Measurements from ENCODE around the gene BIRC5.
"Not testable (repeated sequence)": the region's sequence is repeated elsewhere in the genome, so short reads cannot be mapped to it uniquely, and the experiment has no call there.

Gene BIRC5

DNA sequence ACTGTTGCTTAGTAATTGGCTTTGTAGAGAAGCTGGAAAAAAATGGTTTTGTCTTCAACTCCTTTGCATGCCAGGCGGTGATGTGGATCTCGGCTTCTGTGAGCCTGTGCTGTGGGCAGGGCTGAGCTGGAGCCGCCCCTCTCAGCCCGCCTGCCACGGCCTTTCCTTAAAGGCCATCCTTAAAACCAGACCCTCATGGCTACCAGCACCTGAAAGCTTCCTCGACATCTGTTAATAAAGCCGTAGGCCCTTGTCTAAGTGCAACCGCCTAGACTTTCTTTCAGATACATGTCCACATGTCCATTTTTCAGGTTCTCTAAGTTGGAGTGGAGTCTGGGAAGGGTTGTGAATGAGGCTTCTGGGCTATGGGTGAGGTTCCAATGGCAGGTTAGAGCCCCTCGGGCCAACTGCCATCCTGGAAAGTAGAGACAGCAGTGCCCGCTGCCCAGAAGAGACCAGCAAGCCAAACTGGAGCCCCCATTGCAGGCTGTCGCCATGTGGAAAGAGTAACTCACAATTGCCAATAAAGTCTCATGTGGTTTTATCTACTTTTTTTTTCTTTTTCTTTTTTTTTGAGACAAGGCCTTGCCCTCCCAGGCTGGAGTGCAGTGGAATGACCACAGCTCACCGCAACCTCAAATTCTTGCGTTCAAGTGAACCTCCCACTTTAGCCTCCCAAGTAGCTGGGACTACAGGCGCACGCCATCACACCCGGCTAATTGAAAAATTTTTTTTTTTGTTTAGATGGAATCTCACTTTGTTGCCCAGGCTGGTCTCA is 11.2 kb downstream of the BIRC5 start:
- DNase-seq = no peak

DNA sequence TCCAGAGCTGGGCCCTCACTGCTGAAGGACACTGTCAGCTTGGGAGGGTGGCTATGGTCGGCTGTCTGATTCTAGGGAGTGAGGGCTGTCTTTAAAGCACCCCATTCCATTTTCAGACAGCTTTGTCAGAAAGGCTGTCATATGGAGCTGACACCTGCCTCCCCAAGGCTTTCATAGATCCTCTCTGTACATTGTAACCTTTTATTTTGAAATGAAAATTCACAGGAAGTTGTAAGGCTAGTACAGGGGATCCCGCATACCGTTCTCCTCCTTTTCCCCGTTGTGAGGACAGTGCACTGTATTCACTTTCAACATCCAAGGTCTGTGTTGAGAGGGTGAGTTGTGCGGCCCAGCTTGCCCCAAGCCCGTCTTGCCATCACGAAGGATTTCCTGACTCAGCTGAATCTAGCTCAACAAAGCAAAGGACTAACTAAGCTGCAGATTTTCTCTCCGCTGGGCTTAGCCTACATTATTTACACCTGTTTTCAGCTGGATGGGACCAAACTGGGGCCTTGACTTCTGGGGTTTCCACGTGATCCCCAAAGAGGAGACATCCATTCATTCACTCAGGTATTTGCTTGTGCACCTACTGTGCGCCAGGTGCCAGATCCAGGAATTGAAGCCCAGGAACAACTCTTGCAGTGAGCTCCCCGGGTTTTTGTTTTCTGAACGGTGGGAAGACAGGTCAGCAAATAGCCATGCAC is 12.2 kb downstream of the BIRC5 start:
- DNase-seq = no peak

DNA sequence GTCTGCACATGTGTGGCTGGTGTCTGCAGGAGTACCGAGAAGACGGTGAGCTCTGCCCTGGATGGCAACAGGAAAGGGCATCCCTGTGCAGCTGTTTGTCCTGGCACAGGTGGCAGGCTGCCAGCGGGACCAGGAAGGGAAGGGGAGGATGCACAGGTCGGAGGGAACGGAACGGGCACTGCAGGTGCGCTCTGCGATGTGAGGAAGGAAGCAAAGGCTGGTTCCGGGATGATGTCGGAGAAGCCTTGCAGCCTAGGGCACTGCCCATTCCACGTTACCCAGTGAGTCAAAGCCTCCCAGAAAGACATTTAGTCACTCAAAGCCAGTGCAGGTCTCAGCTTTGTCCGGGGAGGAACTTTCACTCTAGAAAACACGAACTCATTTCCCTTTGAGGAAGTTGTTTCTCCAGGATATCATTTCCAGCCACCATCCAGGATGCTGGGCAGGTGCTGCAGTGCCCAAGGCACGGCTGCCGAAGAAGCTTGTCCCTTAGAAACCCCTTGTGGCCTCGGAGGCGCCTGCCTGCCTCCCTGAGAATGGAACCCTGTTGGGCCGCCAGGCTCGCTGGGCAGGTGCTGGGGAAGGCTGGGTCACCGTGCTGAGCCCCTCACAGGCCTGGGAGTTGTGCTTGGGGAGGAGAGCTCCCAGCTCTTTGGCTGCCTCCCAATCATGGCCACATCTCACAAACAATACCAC is 12.9 kb downstream of the BIRC5 start:
- no peak for DNase-seq

DNA sequence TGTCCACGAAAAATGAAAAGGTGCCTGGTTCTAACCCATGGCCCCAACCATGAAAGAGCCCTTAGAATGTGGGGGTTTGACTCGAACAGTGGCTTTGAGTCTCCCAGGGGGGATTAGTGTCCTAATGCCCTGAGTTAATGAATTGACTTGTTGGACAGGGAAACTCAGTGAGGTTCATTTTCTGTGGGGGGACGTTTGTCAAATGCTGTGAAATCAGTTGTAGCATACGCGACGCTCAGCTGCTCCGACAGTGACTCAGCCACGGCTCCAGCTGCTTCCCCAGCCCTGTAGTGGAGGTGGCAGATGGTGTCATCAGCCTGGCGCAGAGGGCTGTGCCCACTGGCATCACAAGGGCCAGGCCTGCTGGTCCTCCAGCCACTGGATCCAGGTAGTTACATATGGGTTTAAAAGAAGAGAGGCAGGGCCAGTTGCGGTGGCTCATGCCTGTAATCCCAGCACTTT is 13.4 kb downstream of the BIRC5 start:
- DNase-seq = no peak

DNA sequence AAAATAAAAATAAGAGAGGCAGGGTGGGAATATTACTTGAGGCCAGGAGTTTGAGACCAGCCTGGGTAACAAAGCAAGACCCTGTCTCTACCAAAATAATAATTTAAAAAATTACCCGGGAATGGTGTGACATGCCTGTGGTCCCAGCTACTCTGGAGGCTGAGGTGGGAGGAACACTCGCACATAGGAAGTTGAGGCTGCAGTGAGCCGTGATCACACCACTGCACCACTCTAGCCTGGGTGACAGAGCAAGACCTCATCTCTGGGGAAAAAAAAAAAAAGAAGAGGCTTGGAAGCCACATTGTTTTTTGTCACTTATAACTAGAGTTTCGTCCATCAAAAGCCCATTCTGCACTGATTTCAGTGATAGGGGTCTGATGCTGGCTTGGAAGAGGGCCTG is 14.1 kb downstream of the BIRC5 start:
- no peak for DNase-seq

DNA sequence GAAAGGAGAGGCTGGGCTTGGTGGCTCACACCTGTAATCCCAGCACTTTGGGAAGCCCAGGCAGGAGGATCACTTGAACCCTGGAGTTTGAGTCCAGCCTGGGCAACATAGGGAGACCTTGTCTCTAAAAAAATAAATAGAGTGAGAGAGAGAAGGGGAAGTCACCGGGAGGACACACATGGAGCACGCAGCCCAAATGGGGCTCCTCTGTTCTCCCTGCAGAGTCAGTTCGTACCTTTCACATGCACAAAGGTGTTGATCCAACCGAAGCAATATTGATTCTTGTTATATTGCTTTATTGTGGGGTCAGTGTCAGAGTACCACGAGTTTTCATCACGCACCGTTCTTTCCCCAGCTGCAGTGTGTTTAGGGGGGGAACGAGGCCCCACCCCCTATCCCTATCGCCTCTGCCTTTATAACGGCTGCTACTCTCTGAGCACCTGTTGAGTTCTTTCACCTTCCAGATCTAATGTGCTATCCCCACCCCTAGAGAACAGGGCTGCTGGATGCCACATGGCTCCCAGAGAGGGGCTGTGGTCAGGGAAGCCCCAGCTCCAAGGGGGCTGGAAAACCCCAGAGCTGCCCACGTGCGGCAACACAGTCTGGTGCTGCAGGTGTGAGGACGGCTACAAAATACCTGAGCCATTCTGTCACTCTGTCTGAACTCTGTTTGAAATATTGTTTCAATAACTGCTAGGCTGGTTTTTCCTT is 16.4 kb downstream of the BIRC5 start:
- no peak for DNase-seq

DNA sequence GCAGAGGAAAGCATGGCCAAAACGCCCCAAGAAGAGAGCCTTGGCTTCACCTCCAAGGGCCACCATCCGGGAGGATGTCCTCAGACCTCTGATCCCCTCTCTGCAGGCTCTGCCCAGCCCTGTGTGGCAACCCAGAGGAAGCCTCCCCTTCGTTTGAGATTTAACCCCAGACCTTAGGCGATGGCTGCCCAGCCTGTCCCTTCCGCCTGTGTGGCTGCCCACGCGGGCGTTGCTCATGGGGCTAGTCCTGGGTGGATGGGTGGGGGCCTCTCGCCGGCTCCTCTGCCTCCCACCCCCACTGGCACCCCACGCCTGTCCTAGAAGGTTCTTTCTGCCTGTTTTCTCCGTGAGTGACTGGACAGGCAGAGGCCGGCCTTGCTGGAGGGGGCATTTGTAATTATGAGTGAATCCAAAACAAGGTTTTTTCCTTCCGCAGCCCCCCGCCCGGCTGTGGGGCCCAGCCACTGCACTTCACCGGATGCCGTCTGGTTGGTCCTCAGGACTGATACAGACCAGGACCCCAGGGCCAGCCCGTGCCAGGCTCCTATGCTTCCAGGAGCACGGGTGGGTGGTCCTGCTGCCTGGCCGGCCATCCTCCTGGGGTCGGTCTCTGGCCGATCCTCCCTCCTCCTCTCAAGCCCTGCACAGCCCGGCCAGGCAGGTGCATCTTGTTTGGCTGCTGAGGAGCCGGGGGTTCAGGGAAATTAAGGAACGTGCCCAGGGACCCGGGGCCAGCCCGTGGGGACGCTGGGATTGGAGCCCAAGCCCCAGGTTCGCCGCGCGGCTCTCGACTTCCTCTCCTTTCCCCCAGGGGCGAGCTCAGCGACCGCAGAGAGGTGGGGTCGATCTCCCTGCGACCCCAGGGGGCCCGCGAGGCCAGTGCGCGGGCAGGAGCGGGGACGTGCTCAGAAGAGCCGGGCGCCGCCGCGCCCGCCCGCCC is 17.2 kb downstream of the BIRC5 start, which contains the start of gene TMEM235:
Gene TMEM235 (plus strand): TSS at position 636 of the 940 bp plus-strand sequence. CDS start 393 bp downstream, outside the sequence.
- no peak for DNase-seq

DNA sequence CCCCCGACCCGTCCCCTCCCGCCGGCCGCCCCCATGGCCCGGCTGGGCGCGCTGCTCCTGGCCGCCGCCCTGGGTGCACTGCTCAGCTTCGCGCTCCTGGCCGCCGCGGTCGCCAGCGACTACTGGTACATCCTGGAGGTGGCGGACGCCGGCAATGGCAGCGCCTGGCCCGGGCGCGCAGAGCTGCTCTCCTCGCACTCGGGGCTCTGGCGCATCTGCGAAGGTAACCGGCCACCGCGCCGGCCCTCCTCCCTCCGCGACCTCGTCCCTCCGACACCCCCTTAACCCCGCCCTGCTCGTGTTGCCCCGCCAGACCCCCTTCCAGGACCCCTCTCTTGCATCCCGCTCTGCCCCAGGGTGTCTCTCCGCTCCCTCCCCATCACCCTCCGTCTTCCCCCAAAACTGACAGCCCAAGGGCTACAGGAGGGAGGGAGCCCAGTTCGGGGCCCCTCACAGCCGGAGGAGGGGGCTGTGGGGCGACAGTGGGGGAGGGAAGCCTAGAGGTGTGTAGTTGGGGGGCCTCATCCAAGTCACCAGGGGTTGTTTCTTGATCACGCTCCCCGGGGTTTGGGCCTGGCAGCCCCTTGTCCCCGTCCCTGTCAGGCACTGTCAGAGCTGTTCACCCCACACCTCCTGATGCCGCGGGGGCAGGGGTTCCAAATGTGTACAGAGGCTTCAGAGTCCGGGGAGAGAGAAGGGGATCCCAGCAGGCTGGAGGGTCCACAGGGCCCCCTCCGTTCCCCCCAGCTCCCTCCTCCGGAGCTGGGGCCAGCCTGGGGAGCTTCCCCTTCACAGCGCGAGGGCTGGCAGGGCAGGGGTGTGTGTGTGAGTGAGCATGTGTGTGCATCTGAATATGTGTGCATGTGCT is 18.2 kb downstream of the BIRC5 start:
- peak in 1 of 5 experiments; percentile 42 for DNase-seq

DNA sequence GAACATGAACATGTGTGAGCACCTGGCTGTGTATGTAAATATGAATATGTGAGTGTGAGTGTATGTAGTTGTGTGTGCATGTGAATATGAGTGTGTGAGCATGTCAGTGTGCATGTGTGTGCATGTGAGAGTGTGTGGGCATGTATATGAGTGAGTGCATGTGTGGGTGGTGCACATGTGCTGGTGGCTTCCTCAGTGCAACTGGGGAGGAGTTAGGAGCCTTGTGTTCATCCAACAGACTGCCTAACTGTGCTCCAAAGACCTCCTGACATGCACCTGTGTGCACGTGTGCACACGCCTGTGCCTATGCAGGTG is 18.8 kb downstream of the BIRC5 start:
- no peak for DNase-seq

DNA sequence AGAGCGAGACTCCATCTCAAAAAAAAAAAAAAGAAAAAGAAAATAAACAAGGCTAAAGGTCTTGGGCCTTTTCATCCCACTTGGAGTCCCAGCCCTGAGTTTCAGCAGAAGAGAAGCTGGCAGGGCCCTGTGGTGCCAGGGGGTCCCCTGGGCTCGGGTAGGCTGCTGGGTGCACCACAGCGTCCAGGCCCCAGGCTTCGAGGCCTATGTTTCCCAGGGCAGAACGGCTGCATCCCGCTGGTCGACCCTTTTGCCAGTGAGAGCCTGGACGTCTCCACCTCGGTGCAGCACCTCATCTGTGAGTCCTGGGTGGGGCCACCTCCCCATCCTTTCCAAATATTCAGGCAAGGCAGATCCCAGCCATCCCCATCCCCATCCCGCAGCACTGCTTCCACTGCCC is 19.6 kb downstream of the BIRC5 start:
- no peak for DNase-seq

DNA sequence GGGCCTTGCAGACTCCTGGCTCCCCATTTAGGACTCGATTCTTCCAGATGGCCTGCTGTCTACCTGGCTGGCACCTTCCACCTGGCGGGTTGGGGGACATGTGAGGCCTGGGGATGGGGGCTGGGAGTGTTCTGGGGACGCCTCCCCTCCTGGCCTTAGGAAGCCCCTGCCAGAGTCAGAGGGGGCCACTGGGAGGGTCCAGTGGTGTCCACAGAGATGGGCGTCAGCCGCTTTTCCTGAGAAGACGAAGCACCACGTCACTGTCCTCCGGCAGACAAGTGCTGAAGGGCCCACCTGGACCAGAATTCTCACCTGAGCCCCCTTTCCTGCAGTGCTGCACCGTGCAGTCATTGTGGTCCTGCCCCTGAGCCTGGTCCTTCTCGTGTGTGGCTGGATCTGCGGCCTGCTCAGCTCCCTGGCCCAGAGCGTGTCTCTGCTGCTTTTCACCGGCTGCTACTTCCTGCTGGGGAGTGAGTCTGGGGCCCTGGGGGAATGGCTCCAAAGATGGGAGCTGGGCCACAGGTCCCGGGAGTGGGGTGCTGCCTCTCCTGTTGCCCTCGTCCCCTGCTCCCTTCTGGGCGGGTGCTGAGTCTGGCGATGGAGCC is 20.3 kb downstream of the BIRC5 start:
- no peak for DNase-seq

DNA sequence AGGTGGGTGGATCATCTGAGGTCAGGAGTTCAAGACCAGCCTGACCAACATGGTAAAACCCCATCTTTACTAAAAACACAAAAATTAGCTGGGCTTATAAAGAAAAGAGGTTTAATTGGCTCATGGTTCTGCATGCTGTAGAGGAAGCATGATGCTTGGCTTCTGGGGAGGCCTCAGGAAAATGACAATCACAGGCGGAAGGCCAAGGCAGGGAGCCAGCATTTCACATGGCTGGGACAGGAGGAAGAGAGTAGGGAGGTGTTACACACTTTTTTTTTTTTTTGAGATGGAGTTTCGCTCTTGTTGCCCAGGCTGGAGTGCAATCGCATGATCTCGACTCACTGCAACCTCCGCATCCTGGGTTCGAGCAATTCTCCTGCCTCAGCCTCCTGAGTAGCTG is 21.0 kb downstream of the BIRC5 start:
- DNase-seq = not testable (repeated sequence)

DNA sequence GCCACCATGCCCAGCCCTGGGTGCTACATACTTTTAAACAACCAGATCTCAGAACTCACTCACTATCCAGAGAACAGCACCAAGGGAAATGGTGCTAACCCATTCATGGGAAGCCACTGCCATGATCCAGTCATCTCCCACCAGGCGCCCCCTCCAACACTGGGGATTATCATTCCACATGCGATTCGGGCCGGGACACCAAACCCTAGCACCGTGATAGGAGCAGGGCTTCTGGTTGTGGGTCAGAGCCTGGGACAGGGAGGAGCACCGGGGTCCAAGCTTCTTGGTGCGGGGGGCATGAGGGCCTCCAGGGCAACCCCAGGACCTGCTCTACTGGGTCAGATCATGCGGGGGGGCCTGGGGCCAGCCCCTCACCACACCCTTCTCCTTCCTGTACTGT is 21.8 kb downstream of the BIRC5 start:
- DNase-seq = no peak

DNA sequence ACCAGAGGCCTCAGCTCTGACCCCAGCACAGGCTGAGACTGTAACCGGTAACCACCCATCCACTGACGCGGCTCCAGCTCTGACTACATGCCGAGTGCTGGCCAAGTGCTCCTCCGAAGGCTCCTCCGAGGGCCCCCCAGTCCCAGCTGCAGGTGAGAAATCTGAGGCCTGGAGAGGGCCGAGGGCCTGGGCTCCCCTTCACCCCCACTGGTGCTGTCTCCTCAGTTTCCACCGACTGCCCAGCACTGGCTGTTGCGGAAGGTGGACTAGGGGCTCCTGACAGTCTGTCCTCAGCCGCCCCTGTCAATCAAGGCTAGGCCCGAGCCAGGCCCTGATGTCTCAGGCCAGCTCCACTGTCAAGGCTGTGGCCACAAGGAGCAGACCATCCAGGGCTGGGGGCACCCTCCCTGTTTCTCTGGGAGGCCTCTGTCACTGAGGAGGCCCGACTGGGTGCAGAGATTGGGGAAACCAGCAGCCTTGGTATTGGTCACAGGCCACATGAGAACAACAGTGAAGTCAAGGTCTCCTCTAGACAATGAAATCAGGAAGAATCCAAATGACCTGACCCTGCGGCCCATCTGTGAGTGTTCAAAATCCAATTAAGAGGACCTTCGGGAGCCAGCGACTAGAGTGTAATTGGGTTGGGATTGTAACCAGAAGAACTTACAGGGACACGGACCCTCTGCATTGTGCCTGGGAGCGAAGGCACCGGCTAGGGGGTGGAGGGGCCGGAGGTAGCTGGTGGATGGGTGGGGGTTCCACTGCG is 22.5 kb downstream of the BIRC5 start:
- DNase-seq = no peak

DNA sequence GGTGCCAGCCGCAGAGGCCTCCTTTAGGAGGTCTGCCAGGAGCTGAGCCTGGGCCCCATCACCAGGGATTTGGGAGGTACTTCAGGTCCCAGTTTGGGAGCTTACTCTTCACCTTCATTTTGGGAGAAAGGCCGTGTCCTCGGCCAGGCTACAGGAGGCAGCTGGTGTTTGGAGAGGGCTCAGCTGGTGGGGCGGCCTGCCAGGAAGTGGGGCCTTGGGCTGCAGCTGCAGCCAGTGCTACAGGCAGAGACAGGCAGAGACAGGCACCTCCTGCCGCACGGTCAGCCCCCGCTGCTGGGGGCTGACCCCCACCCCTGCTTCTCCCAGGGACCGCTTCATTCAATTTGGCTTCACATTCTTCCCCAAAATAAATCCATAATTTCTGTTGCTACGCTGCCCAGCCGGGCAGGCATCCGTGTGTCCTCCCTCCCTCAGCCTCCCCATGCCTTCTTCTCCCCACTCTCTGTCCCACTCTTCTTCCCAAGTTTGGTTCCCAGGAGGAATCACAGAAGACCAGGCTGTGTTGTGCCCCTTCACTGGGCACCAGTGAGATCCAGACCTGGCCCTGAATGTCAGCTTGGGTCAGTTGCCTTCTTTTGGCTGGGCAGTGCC is 23.5 kb downstream of the BIRC5 start:
- no peak for DNase-seq

DNA sequence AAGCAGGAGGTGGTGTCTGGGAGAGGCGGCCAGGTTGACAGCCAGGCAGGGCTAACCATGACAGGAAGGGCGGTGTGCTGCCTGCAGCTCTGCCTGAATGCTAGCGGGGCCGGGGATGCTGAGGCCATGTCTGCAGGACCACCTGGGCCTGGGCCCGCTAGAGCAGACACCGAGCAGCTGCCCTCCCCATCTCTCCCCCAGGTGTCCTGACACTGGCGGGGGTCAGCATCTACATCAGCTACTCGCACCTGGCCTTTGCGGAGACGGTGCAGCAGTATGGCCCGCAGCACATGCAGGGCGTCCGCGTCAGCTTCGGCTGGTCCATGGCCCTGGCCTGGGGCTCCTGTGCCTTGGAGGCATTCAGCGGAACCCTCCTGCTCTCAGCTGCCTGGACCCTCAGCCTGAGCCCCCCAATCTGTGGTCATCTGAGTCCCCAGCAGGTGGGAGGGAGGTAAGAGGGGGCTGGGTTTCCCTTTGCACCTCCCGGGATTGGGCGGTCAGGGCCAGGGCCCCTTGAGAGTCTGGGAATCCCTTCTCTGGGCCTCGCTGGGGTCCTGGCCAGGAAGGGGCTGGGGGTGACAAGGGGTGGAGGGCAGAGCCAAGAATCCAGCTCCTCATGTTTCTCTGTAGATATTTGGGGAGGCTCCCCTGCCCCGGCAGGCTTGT is 24.9 kb downstream of the BIRC5 start:
- no peak for DNase-seq

DNA sequence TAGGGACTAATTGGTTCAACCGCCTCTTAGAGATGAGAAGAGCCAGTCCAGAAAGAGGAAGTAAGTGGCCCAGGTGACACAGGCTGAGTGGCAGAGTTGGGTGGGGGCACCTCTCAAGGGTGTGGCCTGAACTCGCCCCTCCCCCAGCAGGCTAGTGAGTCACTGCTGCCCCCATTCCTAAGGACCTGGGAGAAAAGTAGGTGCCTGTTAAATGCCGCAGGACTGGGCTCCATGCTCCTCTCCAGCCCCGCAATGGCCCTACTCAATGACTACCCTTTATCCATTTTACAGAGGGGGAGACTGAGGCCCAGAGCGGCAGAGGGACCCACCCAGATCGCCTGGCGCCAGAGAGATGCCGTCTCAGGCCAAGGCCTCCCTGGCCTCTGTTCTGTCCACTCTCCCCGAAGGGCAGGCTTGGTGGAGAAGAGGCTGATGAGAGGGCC is 25.5 kb downstream of the BIRC5 start:
- no peak for DNase-seq

DNA sequence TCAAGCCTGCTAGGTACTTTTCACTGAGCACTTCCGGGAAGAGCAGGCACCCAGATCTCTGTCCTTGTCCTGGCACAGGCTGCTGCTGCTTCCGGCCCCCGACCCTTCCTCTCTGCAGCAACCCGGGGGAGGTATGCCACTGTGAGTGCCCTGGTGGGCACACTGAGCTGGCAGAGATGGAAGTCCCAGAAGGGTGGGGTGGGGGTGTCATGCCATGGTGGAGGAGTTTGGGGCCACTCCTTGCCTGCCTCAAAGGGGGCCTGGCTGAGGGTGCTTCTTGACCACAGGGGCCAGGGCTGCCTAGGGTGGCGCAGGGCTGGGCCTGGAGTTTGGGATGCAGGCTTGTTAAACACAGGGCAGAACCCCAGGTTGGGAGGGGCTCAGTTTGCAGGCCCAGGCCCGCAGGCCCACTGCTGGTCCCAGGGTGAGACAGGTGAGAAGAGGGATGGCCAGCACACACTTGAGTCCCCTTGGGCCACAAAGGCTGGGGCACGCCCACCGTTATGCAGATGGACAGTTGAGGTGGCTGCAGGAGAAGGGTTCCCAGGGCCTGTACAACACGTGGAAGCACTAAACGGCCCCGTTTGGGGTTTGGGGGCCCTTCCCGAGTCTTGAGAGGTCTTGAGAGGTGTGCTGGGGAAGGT is 26.1 kb downstream of the BIRC5 start:
- DNase-seq = no peak

Data from T-helper 2 cell (primary cell).